K562 (cell line): Measurements from ENCODE around the gene KAZN. TPM values are rescaled to one million over a fixed set of nuclear protein-coding genes. Genes with fewer than 3 reads are reported as not detected.
A peak's percentile ranks its signal among the peaks of the same experiment; 100 is the strongest.

Source experiments
- ATAC-seq: fragments of 200-7000 bp; cut with Tn5 transposase; 3 replicates; pipeline ENCODE4 v1.9.1; 2020; ENCODE audit warnings: moderate library complexity
- BruUV-seq: library from RNA; stranded (reverse); fragments of 400-500 nt; replicated peaks from 2 replicates; lab custom pipeline; 2021; lab: Mats Ljungman, UMichigan
- CTCF ChIA-PET: fragments of 300-600 bp; formaldehyde crosslinking; extraction: SDS; loops from one replicate; lab custom pipeline; 2021; ENCODE audit warnings: low intra/inter-chr PET ratio; lab: Yijun Ruan, JAX
- POLR2A ChIA-PET: fragments of 300-600, 350-650 bp; sonication (Branson Sonifier 250); formaldehyde crosslinking; extraction: SDS; loops from one replicate; lab custom pipeline; 2021; ENCODE audit warnings: antibody characterized with exemption, inconsistent platforms; lab: Yijun Ruan, JAX
- DNase-seq, 4 experiments: peaks; one replicate each; pipeline versions ENCODE4 v3.0.0 to v3.0.0-alpha.2; 2011 to 2018; ENCODE audit warnings: low spot score in 3 of 4, mixed read lengths in 3 of 4; ENCODE audit errors: extremely low read depth in 1 of 4
- FAIRE-seq: peaks from 2 replicates; lab custom pipeline; 2011; peaks lifted over from hg19 to GRCh38; lab: Jason Lieb, UNC
- H2AFZ ChIP-seq: 2 replicates; pipeline ENCODE4 v1.6.0; 2011; ENCODE audit warnings: low read depth, low read length, control low read depth, inconsistent platforms
- H3K27ac ChIP-seq: fragments of 200-600 bp; 3 replicates; pipeline ENCODE4 v1.8.0; 2011; ENCODE audit warnings: low read depth, mild to moderate bottlenecking, control low read depth, inconsistent platforms, low read length, moderate library complexity, mixed read lengths; ENCODE audit errors: extremely low read depth
- H3K27me3 ChIP-seq, 2 experiments: fragments of 300-600 bp in 1 of 2; 2 replicates in 1 of 2; 3 replicates in 1 of 2; pipeline versions ENCODE4 v1.6.0 to v1.8.0; 2011; ENCODE audit warnings: inconsistent platforms in 2 of 2, low read length in 2 of 2, mild to moderate bottlenecking in 1 of 2, mixed read lengths in 1 of 2, moderate library complexity in 1 of 2; ENCODE audit not compliant: control insufficient read depth in 2 of 2, insufficient read depth in 2 of 2
- H3K36me3 ChIP-seq: fragments of 300-600 bp; 3 replicates; pipeline ENCODE4 v1.8.0; 2011; ENCODE audit warnings: mild to moderate bottlenecking, low read length, inconsistent platforms; ENCODE audit not compliant: control insufficient read depth, insufficient read depth
- H3K4me1 ChIP-seq, 2 experiments: fragments of 200-600 bp in 1 of 2; replicated peaks in 1 of 2; 2 replicates in 1 of 2; 3 replicates in 1 of 2; pipeline versions ENCODE4 v1.5.1 to v1.8.0; 2011; ENCODE audit warnings: inconsistent platforms in 2 of 2, low read length in 2 of 2, mild to moderate bottlenecking in 1 of 2, mixed read lengths in 1 of 2, moderate library complexity in 1 of 2; ENCODE audit not compliant: control insufficient read depth in 2 of 2, insufficient read depth in 2 of 2
- H3K4me2 ChIP-seq: 2 replicates; pipeline ENCODE4 v1.6.1; 2011; ENCODE audit warnings: low read length, control low read depth, inconsistent platforms, mixed read lengths; ENCODE audit not compliant: insufficient read depth
- H3K4me3 ChIP-seq: fragments of 200-600 bp; sonication (generic), shearing (Covaris generic); 2 replicates; pipeline ENCODE4 v1.5.1; 2016; ENCODE audit warnings: control low read depth, inconsistent platforms
- H3K79me2 ChIP-seq: fragments of 200-600 bp; 3 replicates; pipeline ENCODE4 v1.8.0; 2011; ENCODE audit warnings: low read length, inconsistent platforms; ENCODE audit not compliant: control insufficient read depth, insufficient read depth
- H3K9ac ChIP-seq, 2 experiments: 2 replicates each; pipeline versions ENCODE4 v1.6.0 to v1.6.1; 2011; ENCODE audit warnings: low read depth in 2 of 2, low read length in 2 of 2, control low read depth in 1 of 2, inconsistent platforms in 1 of 2, mild to moderate bottlenecking in 1 of 2, mixed read lengths in 1 of 2; ENCODE audit not compliant: insufficient read depth in 1 of 2
- H3K9me1 ChIP-seq: one replicate; pipeline ENCODE4 v1.6.0; 2011; ENCODE audit warnings: inconsistent platforms, mild to moderate bottlenecking, low read length, moderate library complexity; ENCODE audit not compliant: control insufficient read depth, insufficient read depth
- H3K9me3 ChIP-seq: replicated peaks from 2 replicates; pipeline ENCODE4 v1.5.1; 2011; ENCODE audit warnings: low read depth, low read length, inconsistent platforms; ENCODE audit not compliant: control insufficient read depth, insufficient read depth
- H4K20me1 ChIP-seq: replicated peaks from 2 replicates; pipeline ENCODE4 v1.6.1; 2011; ENCODE audit warnings: low read length, inconsistent platforms, mixed read lengths; ENCODE audit not compliant: control insufficient read depth, insufficient read depth
- BACH1 ChIP-seq: fragments of 200-800 bp; sonication (Bioruptor generic); IDR thresholded peaks from 2 replicates; pipeline ENCODE4 v1.6.1; 2016; ENCODE audit warnings: missing genetic modification characterization, missing compliant biosample characterization
- C11orf30 ChIP-seq: fragments of 450-650 bp; IDR thresholded peaks from 2 replicates; pipeline ENCODE4 v1.6.1; 2016; ENCODE audit warnings: low read depth, mild to moderate bottlenecking
- CXXC5 ChIP-seq: fragments of 250-450 bp; sonication (Bioruptor Pico); IDR thresholded peaks from 2 replicates; pipeline ENCODE4 v1.8.0; 2022; ENCODE audit warnings: inconsistent platforms, mild to moderate bottlenecking, moderate library complexity
- E2F3 ChIP-seq: fragments of 250-450 bp; sonication (Bioruptor Pico); IDR thresholded peaks from 2 replicates; pipeline ENCODE4 v1.4.0; 2020; ENCODE audit warnings: mild to moderate bottlenecking
- EP300 ChIP-seq: IDR thresholded peaks from 2 replicates; pipeline ENCODE4 v1.6.1; 2012; ENCODE audit warnings: low read length, improper control_type of control experiment
- MAFF ChIP-seq: IDR thresholded peaks from 2 replicates; pipeline ENCODE4 v1.6.1; 2012; ENCODE audit warnings: low read length, improper control_type of control experiment
- MAFG ChIP-seq: fragments of 450-650 bp; conservative IDR thresholded peaks from 2 replicates; pipeline ENCODE4 v1.6.1; 2016; ENCODE audit warnings: missing genetic modification characterization, missing compliant biosample characterization
- MAFK ChIP-seq: IDR thresholded peaks from 2 replicates; pipeline ENCODE4 v1.6.1; 2011; ENCODE audit warnings: low read length, improper control_type of control experiment
- PHF20 ChIP-seq: fragments of 450-650 bp; IDR thresholded peaks from 2 replicates; pipeline ENCODE4 v1.6.1; 2018; ENCODE audit not compliant: partially characterized antibody
- SRF ChIP-seq, 2 experiments: fragments of 250-450, 450-650 bp in 1 of 2; sonication (Bioruptor Pico) in 1 of 2; sonication (generic) in 1 of 2; formaldehyde crosslinking; IDR thresholded peaks; 2 replicates each; pipeline versions ENCODE4 v1.5.0 to v1.5.1; 2020 to 2022; ENCODE audit warnings: mild to moderate bottlenecking in 1 of 2, missing genetic modification reagents in 1 of 2
- ZNF316 ChIP-seq: fragments of 450-650 bp; IDR thresholded peaks from 2 replicates; pipeline ENCODE4 v1.6.1; 2016
- ZNF518B ChIP-seq: fragments of 250-450 bp; sonication (Bioruptor Pico); IDR thresholded peaks from 2 replicates; pipeline ENCODE4 v1.5.0; 2021; ENCODE audit warnings: mild to moderate bottlenecking, moderate library complexity
- WGBS: fragments of 100-300 bp; shearing (Covaris generic); methylation state at CpG from one replicate; pipeline ENCODE4 v1.1.6; 2016; ENCODE audit warnings: low coverage, mixed read lengths; ENCODE audit not compliant: insufficient coverage; ENCODE audit errors: missing lambda C conversion rate; 5-methylcytosine and 5-hydroxymethylcytosine counted together
- in situ Hi-C: fragments of 300-500 bp; cut with MboI; formaldehyde crosslinking; loops from 4 replicates; pipeline ENCODE4 v1.15.0; 2018; ENCODE audit warnings: inconsistent platforms, mixed read lengths
- intact Hi-C: fragments of 100-400 bp; cut with micrococcal nuclease; formaldehyde crosslinking; loops from 2 replicates; pipeline ENCODE4 v1.14.2; 2022
- polyA plus RNA-seq, 8 experiments: library from polyadenylated mRNA; depleted of rRNA in 4 of 8; stranded (reverse) in 5 of 8; unstranded in 3 of 8; fragments of >200 nt; fragmentation: Nextera tagmentation in 2 of 8; fragmentation: Illumina TruSeq in 1 of 8; extraction: Ambion mirVana in 2 of 8; extraction: Trizol in 1 of 8; gene quantifications; 2 replicates each; pipeline versions ENCODE4 v1.2.1 to v1.2.3, GENCODE V29; 2011 to 2014; ENCODE audit warnings: inconsistent platforms in 1 of 8, missing spikeins in 1 of 8
- total RNA-seq, 7 experiments: library from RNA; depleted of rRNA in 6 of 7; stranded (reverse); fragments of >200 nt in 6 of 7; fragmentation: Illumina TruSeq in 2 of 7; extraction: Trizol in 2 of 7; gene quantifications; 2 replicates each; pipeline versions ENCODE4 v1.2.1 to v1.2.3, GENCODE V29; 2011 to 2021; ENCODE audit warnings: low replicate concordance in 1 of 7

KAZN gene
- total and polyA plus RNA-seq, 9 of the 15 experiments (the other 6 are each of a cell fraction or from before 2014, with no cell fraction given) = 2.1 to 21.6 (median 5.4) TPM

GRCh38 chr1:14650951-14651350 is 52.5 kb downstream of the KAZN start:
- no TSS peak for BruUV-seq
- Histone ChIP-seq H3K36me3 (no peaks in the 10 kb centered on the region), H3K4me2 (no peak overlapping the region), H3K27ac (no peak overlapping the region), H3K4me3 (no peak overlapping the region), H3K9ac (no peak overlapping the region), H3K79me2 (no peaks in the 10 kb centered on the region), H3K4me1 (no peaks in the 10 kb centered on the region), H3K9me3 (no peaks in the 10 kb centered on the region), H3K27me3 (peaks cover 8 to 15% of the 10 kb centered on the region in 2 experiments), H2AFZ (no peak overlapping the region), H3K9me1 (no peaks in the 10 kb centered on the region), H4K20me1 (peaks cover 9% of the 10 kb centered on the region; the same call in 1 of the 2 replicates)
- ATAC-seq (no peak), DNase-seq (no peak), FAIRE-seq (no peak)
- intact Hi-C loops = no loop called here
- in situ Hi-C loops = no loop called here
- 30% methylated on average over 3 of the region's 3 CpGs for WGBS
- POLR2A ChIA-PET = no interaction called here
- no peak for TF ChIP-seq CXXC5 (CRISPR knock-in tag)
- TF ChIP-seq SRF (CRISPR knock-in tag; IDR thresholded peaks at IDR 0.05) = peak; percentile 36 to 94; a peak in 2 of 4 replicates
- CTCF ChIA-PET = interaction anchor here (0.6 kb wide), 1 partner anchor 981 kb away, joined by 3 read pairs; no protein-coding TSS in a partner anchor

GRCh38 chr1:14652840-14653239 is 54.4 kb downstream of the KAZN start:
- Histone ChIP-seq H3K9me3 (no peaks in the 10 kb centered on the region), H3K27me3 (peaks cover 18 to 34% of the 10 kb centered on the region in 2 experiments; a peak in 4 of 5 replicates), H3K9ac (no peak overlapping the region), H3K4me2 (no peak overlapping the region), H3K36me3 (no peaks in the 10 kb centered on the region), H4K20me1 (peaks cover 9% of the 10 kb centered on the region; the same call in 1 of the 2 replicates), H3K9me1 (no peaks in the 10 kb centered on the region), H3K4me3 (no peak overlapping the region), H3K79me2 (no peaks in the 10 kb centered on the region), H3K27ac (no peak overlapping the region), H3K4me1 (no peaks in the 10 kb centered on the region), H2AFZ (no peak overlapping the region)
- intact Hi-C loops (no loop called here), in situ Hi-C loops (no loop called here)
- no peak for ATAC-seq
- TF ChIP-seq MAFF = peak; percentile 69
- no peak for TF ChIP-seq E2F3 (CRISPR knock-in tag)
- peak; percentile 73 for TF ChIP-seq MAFG (tag)
- peak; percentile 76 for TF ChIP-seq C11orf30
- no peak for TF ChIP-seq PHF20
- peak; percentile 80 for TF ChIP-seq ZNF316
- TF ChIP-seq BACH1 (tag) = no peak
- TF ChIP-seq EP300 = no peak
- TF ChIP-seq ZNF518B = no peak
- peak; percentile 65 for TF ChIP-seq MAFK
- FAIRE-seq = no peak
- POLR2A ChIA-PET = interaction anchor here (0.7 kb wide), 1 partner anchor 233 kb away, joined by 4 read pairs; no protein-coding TSS in a partner anchor
- no TSS peak for BruUV-seq
- no peak for DNase-seq
- 2% methylated on average over 3 of the region's 3 CpGs for WGBS
- CTCF ChIA-PET = no interaction called here
